KG1 (cell line): ENCODE data around the gene KCNK17.

Experiments used
- DNase-seq: peaks from one replicate; lab custom pipeline; 2025; lab: John Stamatoyannopoulos, UW

The KCNK17 gene, protein sequence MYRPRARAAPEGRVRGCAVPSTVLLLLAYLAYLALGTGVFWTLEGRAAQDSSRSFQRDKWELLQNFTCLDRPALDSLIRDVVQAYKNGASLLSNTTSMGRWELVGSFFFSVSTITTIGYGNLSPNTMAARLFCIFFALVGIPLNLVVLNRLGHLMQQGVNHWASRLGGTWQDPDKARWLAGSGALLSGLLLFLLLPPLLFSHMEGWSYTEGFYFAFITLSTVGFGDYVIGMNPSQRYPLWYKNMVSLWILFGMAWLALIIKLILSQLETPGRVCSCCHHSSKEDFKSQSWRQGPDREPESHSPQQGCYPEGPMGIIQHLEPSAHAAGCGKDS

DNA sequence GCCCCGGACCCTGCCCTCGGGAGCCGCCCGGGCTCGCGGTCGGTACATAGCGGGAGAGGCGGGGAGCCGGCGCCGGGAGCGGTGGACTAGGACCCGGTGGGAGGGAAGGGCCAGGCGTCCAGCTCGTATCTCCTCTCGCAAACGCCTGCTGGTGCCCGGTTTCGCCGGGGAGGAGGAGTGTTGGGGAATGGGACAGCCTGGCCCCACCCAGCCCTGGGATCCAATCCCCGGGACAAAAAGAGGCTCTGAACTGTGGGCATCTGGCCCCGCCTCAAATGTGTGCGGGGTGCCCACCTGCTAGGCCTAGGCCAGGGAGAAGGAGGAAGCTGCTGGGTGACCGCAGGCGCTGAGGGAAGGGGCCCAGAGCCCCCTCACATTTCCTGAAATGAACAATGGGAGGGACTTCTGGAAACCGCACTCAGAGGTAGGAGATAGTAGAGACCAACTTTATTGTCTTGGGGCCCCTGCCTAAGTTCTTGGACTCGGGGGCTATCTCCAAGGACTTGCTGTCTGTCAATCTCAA lies at the start of gene KCNK17:
Gene KCNK17 (minus strand): TSS at position 147 of the 523 bp plus-strand sequence. CDS start 99 bp downstream, at position 48.
- no peak for DNase-seq

DNA sequence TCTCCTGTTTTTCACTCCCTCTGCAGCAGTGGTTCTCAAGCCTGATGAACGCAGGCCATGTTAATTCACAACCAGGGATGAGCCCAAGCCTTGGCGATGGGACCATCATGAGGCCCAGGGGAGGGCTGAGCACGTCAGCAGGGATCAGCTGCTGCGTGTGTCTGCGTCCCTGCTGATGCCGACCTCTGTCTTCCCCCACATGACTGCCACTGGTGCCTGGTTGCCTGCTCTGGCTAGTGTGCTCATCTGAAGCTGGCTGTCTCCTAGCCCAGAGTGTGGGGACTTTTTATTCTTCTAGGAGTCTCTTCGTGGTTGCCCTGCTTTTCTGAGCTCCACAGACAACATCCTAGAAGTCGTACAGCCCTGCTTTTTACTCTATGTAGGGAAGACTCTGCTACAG lies 49.1 kb upstream of the KCNK17 start:
- no peak for DNase-seq

DNA sequence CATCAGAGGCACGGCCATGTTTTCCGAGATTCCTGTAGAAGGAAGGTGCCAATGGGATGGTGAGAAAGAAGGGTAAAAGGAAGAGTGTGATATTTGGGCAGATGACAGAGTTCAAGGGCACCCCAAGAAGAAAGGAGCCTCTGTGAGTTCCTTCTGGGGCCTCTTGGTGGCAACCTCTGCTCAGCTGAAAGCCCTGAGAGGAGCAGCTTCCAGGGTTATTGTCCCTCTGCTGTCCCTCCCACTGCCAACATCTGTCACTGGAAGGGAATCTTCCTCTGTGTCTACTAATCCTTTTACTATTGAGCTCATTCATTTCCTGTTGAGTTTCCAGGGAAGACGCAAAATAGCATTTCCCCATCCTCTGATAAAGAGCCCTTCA lies 48.3 kb upstream of the KCNK17 start:
- DNase-seq, result no peak

DNA sequence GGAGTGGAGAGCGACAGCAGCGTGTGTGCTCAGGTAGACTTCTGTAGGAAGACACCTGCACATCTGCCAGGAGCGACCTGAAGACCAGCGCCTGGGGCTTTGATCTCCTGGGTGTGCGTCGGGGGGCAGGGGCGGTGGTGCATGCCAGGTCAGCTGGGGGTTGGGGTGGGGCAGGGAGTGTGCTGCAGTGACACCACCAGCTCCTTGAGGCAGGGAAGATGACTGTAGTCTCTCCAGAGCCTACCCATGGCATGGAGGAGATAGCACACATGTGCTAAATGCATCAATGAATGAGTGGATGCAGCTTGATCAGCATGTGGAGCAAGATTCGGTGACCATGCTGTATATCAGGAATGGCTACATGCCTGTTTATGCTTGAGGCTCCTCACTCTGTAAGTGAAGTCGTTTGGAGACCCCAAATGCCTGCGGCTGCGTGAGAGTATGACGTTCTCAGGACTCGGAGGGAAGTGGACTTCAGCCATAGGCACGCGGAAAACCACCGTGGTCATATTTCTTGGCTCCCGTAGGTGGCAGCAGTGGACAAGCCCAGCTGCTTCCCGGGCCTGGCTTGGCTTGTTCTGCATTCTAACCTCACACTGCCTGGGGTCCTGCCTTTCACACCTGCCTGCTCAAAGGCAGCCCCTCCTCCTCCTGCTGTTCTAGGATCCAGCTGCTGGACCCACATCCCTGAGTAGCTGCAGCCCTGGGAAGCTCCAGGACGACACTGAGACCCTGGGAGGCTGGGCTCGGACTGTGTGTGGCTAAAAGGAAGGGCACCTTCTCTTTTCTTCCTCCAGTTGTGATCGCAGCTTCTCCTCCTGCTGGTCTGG lies 47.7 kb upstream of the KCNK17 start:
- peak; percentile 20 for DNase-seq

DNA sequence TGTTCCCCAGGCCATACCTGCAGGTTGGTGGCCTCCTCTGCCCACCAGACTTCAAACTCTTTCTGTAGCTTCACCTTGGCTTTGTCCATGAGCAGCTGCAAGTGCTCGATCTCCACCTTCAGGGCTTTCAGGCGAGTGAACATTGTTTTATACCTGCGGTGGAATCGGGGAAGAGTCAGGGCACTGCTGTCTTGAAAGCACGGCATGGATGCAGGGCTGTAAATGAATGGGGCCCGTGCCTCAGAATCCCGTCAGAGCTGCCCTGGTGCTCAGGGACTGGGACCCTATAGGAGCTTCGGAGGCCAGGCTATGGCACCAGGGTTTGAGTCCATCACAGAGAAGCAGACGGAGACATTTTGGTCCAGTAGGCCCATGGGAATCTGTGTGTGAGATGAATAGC lies 46.2 kb upstream of the KCNK17 start:
- DNase-seq, result no peak

DNA sequence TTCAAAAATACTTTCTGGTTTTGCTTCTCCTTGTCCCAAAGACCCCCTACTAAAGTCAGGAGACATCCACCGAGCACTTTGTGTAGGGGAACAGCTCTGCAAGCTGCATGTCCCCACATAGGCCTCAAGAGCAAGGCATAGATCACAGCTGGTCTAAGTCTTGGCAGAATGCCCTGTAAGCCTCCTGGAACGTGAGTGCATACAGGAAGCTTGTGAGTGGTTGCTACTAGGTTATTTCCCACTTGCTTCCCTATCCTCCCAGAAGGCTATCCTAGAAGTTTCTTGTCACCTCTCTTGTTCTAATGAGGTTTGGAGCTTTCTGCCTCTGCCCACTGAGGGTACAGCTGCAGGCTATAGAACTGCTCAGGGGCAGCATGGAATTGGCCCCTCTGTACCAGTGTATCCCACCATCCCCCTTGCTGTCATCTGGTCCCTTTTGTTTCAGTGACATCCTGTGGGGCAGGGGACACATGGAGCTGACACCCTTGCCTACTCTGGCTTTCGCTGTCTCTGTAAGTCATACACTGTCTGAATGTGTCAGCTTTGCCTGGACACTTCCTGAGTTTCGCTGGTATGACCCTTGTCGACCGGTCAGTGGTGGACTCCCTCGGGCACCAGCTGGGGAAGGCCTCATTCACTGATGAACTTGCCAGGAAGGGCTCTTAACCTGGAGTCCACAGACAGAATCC lies 43.9 kb upstream of the KCNK17 start:
- DNase-seq, result no peak

DNA sequence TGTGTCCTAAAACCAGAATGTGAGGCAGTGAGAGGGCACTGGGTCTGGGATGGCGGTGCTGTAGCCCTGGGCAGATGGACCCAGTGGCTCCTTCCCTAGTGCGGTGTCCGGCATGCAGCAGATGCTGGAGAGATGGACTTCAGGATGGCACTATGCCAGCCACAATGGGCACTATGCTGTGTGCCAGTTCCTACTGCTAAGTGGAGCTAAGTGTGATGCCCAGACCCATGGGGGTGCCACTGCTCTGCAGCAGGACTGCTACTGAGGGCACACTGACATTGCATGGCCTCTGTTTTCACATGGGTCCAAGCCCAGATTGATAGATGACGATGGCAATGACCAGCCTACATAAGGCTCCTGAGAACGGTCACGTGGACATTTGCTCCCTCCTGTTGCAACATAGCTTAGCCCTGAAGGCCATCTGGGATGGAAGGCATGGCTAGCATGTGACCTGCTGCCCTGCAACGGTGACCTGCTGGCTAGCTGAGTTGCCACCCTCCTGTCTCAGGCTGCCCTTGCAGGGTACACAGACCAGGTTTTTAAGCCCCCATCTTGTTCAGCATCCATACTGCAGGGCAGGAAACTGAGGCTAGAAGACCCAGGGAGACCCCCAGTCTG lies 39.6 kb upstream of the KCNK17 start:
- DNase-seq, result no peak

DNA sequence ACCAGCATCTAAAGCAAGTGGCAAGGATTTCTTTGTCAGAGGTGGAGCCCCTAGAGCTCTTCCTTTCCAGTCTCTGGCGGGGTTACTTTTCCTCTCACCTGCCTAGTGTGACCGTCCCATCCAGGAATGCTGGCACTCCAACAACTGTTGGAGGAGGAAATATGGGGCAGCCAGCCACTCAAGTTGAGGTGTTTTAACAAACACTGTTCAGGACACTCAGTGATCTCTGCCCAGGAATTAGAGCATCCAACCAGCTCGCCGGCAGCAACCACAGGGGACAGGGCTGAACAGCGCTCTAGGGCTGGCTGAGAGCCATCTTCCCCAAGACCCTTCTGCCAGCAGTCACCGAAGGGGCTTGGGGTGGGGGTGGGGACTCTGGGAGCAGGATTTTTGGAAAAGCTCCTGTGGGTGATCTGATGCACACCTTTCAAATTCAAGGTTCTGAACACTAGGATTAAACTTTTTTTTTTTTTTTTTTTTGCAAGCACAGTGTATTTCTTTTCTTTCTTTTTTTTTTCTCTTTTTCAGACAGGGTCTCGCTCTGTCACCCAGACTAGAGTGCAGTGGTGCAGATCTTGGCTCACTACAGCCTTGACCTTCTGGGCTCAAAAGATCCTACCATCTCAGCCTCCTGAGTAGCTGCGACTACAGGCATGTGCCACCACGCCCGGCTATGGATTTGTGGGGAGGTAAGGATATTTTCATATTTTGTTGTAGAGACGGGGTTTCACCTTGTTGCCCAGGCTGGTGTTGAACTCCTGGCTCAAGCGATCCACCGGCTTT lies 36.7 kb upstream of the KCNK17 start:
- no peak for DNase-seq

DNA sequence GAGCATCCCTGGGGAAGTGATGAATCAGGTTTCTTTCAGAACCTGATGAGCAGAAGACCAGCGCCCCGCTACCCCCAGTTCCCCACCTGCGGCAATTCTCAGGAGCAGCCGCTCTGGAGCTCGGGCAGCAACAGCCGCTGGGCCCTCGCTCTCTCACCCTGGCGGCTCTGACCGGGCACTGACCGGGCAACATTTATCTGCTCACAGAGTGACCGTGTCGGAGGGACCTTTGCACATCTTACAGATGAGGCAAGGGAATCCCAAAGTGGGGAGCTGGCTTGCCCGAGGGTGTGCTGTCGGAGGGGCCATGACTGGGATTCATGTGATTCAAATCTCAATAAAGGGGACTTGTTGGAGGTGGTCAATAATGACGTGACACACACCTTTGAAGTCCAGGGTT lies 34.5 kb upstream of the KCNK17 start:
- no peak for DNase-seq

DNA sequence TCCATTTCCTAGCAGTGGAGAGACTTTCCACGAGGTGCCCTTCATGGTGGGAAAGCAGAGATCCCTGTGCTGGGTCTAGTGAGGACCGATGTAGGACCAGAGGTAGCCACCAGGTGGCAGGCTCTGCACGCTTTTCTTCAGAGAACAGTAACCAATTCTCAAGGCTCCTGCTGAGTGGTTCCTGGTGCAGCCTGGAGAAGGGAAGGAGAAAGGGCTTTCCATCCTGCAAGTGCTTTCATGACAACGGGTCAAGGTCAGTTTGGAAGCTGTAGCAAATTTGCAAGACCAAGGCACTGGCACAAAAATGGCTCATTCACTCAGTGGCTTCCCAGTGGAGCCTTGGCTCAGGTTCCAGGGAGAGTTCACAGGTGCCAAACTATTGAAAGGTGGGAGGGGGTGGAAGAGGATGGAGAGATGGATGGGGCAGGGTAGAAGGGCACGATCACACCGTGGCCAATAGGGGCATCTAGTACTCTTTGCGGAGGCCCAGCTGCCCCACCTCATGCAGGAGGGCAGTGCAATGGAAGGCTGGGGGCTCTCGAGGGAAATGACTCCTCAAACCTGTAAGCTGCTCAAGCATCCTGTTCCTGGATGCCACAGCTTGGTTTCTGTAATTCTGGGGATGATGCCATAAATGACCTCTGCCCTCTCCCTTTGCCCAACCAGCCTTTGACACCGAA lies 33.8 kb upstream of the KCNK17 start:
- DNase-seq, result peak; percentile 32

DNA sequence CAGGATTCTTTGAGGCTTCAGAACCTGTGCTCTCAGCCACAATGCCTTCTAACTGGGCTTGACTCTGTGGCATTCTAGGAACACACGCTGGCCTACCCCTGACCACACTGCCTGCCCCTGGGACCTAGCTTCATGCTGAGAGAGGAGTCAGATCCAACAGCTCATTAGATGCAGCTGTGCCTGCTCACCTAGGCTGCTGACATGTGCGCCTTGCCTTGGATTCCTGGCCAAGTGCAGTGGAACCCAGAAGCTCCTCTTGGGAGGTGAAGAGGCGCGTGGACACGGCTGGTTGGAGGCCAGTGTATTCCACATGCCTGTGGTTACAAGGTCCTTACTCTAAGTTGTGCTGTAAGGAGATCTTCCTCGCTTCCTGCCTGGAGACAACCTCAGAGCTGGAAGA lies 33.0 kb upstream of the KCNK17 start:
- DNase-seq, result no peak

DNA sequence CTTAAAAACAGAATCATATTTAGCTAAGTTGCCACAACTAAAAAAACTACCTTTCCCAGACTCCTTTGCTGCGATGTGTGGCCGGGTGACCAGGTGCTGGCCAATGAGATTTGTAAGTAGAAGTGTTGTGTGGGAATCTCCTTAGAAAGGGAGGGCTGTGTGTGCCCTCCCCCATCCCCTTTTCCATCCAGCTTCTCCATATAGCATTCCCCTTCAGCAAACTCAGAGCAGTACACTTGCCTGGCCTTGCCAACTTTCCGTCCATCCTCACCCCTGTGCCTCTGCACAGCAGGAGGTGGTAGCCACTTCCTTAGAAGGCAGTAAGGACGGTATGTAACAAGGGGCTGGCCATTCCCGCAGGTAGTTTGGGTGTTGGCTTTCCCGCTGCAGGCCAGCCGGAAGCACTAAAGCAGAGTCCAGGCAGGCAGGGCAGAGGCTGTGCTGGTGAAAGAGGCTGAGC lies 30.6 kb upstream of the KCNK17 start:
- DNase-seq, result no peak

DNA sequence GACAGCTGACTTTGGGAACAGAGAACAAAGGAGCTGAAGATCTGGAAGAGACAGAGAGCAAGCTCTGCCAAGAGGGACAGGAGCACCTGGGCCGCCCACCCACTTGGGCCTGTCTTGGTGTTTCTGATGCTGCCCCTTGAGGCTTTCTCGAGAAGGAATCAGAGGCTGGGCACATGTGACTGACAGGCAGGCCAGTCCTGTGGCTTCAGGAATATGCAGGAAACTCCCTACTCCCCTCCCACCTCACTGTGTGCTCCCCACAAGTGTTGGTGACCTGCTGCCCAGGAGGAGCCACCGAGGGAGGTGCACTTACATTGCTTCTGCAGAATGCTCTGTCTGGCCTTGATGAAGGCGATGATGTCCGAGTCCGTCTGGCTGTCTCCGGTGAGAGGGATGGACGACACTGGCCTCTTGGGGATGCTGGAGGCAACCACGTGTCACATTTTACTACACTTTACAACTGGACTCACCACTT lies 29.2 kb upstream of the KCNK17 start:
- no peak for DNase-seq

DNA sequence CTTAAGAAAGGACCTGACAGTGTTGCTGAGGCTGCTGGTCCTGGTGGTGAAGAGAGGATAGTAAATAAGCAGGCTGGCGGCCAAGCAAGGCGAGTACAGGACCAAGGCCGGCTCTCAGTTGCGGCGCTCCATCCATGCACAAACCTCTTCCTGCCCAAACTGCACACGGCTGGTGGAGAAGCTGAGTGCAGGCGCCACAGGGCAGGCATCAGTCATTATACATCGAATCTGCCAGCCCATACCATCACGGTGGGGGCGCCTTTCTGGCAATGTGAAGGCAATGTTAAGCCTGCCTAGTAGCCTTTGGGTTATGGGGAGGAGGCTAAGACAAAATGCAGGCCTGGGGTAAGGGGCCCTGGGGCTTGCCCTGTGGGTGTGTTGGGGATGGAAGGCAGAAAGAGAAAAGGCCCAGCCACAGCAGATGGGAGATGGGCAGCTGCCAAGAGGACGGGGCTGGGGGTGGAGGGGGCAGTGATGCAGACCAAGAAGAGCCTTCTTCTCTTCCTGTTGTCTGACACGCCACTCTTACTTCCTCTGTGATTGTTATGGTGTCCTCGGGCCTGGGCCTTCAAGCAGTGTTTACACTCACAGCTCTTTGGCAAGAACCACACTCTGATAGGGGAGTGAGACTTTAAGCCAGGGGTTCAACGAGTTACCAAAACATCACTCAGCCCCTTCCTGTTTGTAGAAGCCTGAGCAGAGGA lies 28.6 kb upstream of the KCNK17 start:
- no peak for DNase-seq

DNA sequence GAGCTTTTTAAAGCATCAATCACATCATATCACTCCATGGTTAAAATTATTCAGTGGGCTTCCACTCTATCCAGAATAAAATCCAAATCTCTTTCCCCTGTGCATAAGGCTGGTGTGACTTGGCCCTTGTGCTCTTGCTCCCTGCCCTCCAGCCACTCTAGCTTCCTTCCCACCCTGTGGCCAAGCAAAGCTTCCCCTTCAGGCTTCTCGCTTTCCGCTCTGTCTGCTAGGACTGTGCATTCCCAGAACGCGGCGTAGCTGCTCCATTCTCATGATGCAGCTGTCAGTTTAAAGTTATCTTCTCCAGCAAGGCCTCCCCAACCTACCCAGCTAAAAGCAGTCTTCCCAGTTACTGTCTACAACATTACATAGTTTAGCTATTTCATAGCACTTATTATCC lies 27.7 kb upstream of the KCNK17 start:
- no peak for DNase-seq

DNA sequence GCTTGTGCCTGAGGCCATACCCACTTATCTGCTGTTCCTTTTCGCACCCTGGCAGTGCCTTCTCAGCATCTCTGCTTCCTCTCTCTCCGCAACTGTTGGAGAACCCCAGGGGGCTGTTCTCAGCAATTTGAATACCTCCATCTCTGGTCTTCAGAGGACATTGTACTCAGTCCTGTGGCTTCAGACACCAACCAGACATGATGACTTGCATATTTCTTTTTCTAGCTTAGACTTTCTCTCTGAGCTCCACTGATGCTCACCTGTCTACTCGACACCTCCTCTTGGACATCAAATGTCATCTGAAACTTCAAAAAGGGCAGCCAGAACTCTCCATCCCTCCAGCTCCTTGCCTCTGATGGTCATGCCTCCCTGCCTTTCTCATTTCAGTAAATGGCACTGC lies 27.1 kb upstream of the KCNK17 start:
- no peak for DNase-seq

DNA sequence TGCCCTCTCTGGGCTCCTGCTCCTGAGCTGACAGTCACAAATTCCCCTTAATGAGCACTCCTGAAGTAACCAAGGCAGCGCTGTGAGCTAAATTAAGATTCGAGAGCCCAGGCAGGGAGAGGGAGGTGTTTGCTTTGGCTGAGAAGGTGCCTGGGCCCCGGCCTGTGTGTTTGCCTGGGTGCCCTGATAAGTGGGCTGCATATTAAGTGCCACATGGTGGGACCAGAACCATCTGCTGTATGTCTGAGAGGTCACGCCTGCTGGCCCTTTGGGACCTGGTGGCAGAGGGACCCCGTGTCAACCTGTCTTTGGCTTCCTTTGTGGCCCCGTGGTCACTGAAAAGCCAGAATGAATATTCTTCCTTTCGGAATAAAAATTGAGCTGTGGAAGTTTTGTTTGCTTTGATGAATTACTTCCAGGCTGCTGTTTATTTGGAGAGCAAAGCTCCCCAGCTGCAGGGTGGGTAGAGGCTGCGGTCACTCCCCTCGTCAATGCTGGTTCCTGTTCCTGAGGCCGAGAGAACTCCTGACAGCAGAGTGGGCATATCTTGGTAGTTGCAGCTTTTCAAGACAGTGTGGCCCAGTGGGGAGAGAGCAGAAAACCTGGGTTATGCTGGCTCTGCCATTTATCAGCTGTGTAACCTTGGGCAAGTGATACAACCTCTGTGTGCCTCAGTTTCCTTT lies 25.8 kb upstream of the KCNK17 start:
- DNase-seq, result peak; percentile 27

DNA sequence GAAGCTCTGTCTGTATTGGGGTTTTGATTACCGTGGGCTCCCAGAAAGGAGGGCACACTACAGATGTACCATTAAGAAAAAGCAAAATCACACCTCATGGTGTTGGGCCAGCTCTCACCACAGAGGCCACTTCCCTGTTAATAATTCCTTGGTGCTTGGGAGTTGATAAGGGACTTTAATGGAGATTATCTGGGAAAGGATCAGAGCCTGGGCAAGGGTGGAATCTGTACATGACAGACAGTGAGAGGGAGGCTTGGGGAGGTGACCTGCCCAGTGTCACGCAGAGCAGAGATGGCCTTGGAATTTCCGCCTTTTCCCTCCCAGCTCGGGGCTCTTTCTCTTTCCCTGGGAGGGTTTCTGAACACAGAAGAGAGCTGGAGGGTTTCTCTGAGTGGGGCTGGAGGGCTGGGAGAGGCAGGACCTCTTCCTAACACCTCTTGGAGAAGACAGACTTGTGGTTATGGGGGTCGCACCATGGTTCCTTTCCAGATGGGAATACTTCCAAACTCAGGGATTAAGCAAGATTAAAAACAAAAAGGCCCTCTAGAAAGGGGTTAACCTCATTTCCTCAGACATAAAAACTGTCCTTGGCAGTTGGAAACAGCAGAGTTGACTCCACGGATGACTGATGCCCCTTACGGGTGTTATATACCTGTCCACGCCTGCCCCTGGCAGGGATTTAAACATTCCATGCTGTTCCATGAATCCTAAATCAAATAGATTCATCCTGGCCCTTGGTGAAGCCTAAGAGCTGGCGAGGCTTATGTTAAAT lies 25.1 kb upstream of the KCNK17 start:
- DNase-seq, result no peak

DNA sequence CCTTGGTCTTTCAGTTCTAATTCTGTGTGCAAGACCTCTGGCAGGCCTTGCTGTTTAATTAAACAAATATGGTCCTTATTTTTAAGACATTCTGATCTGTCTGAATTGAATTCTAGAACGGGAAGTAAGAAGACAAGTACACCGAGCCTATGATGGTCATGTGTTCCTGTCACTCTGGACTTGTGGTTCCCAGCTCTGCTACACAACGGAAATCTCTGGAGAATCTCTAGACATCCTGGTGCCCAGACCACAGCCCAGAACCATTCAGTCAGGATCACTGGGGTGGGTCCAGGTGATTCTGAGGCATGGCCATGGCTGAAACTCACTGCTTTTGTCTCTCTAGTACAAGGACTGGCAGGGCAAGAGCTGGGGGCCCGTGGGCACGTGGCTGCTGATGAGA lies 24.2 kb upstream of the KCNK17 start:
- DNase-seq, result peak; percentile 24
